Esophagus squamous epithelium (tissue), 5 donors: ENCODE results near the gene PFKFB3. TPM values are rescaled to one million over a fixed set of nuclear protein-coding genes. Genes with fewer than 3 reads are reported as not detected.

ENCODE experiments used
- DNase-seq: peaks from one replicate; lab custom pipeline; 2025; lab: John Stamatoyannopoulos, UW
- H3K27ac ChIP-seq, 4 donors: fragments of 200-600 bp; sonication (generic); one replicate each; pipeline ENCODE4 v1.5.1; 2016 to 2019; ENCODE audit warnings: mild to moderate bottlenecking in 1 of 4
- H3K27me3 ChIP-seq, 4 donors: fragments of 200-600 bp; sonication (generic); 1 replicate in 3 of 4; 2 replicates in 1 of 4; pipeline versions ENCODE4 v1.5.1 to v1.6.0; 2017 to 2021; ENCODE audit warnings: antibody characterized with exemption in 1 of 4
- H3K36me3 ChIP-seq, 3 donors: fragments of 200-600 bp; sonication (generic); one replicate each; pipeline ENCODE4 v1.5.1; 2016 to 2019
- H3K4me1 ChIP-seq, 3 donors: fragments of 200-600 bp; sonication (generic); one replicate each; pipeline ENCODE4 v1.5.1; 2017 to 2019
- H3K4me3 ChIP-seq, 4 donors: fragments of 200-600 bp; sonication (generic); 1 replicate in 3 of 4; 2 replicates in 1 of 4; pipeline ENCODE4 v1.5.1; 2016 to 2019; ENCODE audit warnings: mild to moderate bottlenecking in 2 of 4, moderate library complexity in 1 of 4
- H3K9me3 ChIP-seq, 3 donors: fragments of 200-600 bp; sonication (generic); one replicate each; pipeline ENCODE4 v1.5.1; 2016 to 2019
- POLR2A ChIP-seq, 4 donors: fragments of 450-650 bp; IDR thresholded peaks; one replicate each; pipeline ENCODE4 v1.6.1; 2017; ENCODE audit warnings: antibody characterized with exemption in 4 of 4, mild to moderate bottlenecking in 4 of 4, moderate library complexity in 3 of 4
- WGBS, 2 donors: methylation state at CpG; one replicate each; pipeline ENCODE4 v1.1.5; 2018; 5-methylcytosine and 5-hydroxymethylcytosine counted together
- intact Hi-C: fragments of 100-400 bp; cut with DNase I; formaldehyde crosslinking; loops from one replicate; pipeline ENCODE4 v1.15.0; 2022
- total RNA-seq, 4 donors: library from RNA; depleted of rRNA; stranded (reverse); fragments of >200 nt; gene quantifications; one replicate each; pipeline ENCODE4 v1.1.0, GENCODE V29; 2016
- TF ChIP-seq, protein P1 (sequence below), 6 experiments: fragments of 450-650 bp in 4 of 6; fragments of 200-600 bp in 2 of 6; sonication (generic) in 2 of 6; IDR thresholded peaks; one replicate each; pipeline ENCODE4 v1.5.1; 2016 to 2019; ENCODE audit warnings: antibody characterized with exemption in 6 of 6, mild to moderate bottlenecking in 4 of 6, moderate library complexity in 4 of 6
- donor health status: DM: yes; HTN: yes; CAD: no.

PFKFB3 gene
- total RNA-seq, 4 donors from 2014 or later: 17.1 to 37.8 (median 26.2) TPM

DNA sequence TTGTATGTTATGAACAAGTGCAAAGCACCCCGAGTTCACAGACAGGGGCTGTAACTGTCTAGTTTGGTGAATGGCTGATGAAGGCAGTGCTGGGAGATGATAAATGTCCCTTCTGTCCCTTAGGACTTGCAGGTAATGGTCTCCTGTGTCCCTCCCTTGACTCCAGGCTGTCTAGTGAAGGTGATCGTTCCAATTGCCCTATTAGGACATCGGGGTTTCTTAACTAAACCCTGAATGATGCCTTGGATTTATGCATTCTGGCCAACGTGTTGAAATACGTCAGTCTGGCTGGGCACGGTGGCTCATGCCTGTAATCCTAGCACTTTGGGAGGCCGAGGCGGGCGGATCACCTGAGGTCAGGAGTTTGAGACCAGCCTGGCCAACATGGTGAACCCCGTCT, 69.4 kb downstream of the PFKFB3 start:
- no peak for DNase-seq
- intact Hi-C loops: no loop called here
- WGBS, 2 donors: 84 to 93% methylated on average over 5 to 10 of the region's 10 CpGs
- Histone ChIP-seq H3K36me3 (no peaks in the 10 kb centered on the region), H3K4me1 (peaks cover 4 to 21% (median 10%) of the 10 kb centered on the region in 3 donors), H3K27me3 (no peaks in the 10 kb centered on the region), H3K27ac (no peak overlapping the region), H3K4me3 (no peak overlapping the region), H3K9me3 (no peaks in the 10 kb centered on the region)
- no peak for TF ChIP-seq POLR2A (IDR thresholded peaks at IDR 0.05)
- TF ChIP-seq, protein P1, sequence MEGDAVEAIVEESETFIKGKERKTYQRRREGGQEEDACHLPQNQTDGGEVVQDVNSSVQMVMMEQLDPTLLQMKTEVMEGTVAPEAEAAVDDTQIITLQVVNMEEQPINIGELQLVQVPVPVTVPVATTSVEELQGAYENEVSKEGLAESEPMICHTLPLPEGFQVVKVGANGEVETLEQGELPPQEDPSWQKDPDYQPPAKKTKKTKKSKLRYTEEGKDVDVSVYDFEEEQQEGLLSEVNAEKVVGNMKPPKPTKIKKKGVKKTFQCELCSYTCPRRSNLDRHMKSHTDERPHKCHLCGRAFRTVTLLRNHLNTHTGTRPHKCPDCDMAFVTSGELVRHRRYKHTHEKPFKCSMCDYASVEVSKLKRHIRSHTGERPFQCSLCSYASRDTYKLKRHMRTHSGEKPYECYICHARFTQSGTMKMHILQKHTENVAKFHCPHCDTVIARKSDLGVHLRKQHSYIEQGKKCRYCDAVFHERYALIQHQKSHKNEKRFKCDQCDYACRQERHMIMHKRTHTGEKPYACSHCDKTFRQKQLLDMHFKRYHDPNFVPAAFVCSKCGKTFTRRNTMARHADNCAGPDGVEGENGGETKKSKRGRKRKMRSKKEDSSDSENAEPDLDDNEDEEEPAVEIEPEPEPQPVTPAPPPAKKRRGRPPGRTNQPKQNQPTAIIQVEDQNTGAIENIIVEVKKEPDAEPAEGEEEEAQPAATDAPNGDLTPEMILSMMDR (IDR thresholded peaks at IDR 0.05): no peak

DNA sequence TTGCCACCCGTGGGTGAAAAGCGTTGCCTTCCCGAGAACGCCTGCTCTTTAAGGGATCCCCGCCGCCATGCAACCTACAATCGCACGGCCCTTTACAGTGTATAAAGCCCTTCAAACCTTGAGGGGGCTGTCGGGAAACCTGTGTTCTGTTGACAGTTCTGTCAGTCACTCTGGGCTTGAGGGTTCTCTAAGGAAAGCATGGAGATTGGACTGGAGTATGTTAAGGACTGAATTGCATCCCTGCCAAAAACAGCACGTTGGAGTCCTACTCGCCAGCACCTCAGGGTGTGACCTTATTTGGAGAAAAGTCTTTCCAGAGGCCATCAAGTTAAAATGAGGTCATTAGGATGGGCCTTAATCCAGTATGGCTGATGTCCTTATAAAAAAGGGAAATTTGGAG, 70.6 kb downstream of the PFKFB3 start:
- DNase-seq: no peak
- no peaks in the 10 kb centered on the region for H3K36me3 ChIP-seq
- TF ChIP-seq, protein P1 (IDR thresholded peaks at IDR 0.05): no peak
- TF ChIP-seq POLR2A (IDR thresholded peaks at IDR 0.05): no peak
- no peak overlapping the region for H3K4me3 ChIP-seq
- H3K27me3 ChIP-seq: no peaks in the 10 kb centered on the region
- no peaks in the 10 kb centered on the region for H3K9me3 ChIP-seq
- peaks cover 4 to 21% (median 10%) of the 10 kb centered on the region in 3 donors for H3K4me1 ChIP-seq
- intact Hi-C loops: no loop called here
- no peak overlapping the region for H3K27ac ChIP-seq
- whole genome bisulfite sequencing, 2 donors: 90 to 100% methylated on average over 4 to 11 of the region's 11 CpGs

DNA sequence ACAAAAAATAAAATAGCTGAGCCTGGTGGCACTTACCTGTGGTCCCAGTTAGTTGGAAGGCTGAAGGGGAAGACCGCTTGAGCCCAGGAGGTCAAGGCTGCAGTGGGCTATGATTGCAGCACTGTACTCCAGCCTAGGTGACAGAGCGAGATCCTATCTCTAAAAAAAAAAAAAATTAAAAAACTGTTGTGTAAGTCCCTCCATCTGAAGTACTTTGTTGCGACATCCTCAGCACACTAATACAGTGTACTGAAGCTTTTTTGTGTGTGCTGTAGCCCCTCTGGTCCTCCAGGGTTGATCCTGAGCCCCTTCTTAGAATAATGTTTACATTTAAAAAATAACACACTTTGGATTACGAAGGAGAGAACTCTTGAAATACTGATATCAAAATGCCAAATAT, 71.3 kb downstream of the PFKFB3 start:
- WGBS, 2 donors: 83 to 91% methylated on average over 4 of the region's 4 CpGs
- Histone ChIP-seq H3K4me3 (no peak overlapping the region), H3K27ac (no peak overlapping the region), H3K4me1 (peaks cover 4 to 21% (median 10%) of the 10 kb centered on the region in 3 donors), H3K9me3 (no peaks in the 10 kb centered on the region), H3K36me3 (no peaks in the 10 kb centered on the region), H3K27me3 (no peaks in the 10 kb centered on the region)
- intact Hi-C loops: no loop called here
- no peak for TF ChIP-seq POLR2A (IDR thresholded peaks at IDR 0.05)
- TF ChIP-seq, protein P1 (IDR thresholded peaks at IDR 0.05): no peak
- DNase-seq: no peak

DNA sequence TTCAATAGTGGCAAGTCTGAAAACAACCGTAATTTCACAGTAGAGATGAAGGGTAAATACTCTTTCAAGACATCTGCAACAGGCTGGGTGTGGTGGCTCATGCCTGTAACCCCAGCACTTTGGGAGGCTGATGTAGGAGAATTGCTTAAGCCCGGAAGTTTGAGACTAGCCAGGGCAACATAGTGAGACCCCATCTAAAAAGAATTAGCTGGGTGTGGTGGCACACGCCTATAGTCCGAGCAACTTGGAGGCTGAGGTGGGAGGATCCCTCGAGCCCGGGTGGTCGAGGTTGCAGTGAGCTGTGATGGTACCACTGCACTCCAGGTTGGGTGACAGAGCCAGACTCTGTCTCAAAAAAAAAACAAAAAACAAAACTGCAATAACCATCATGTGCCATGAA, 71.8 kb downstream of the PFKFB3 start:
- no peak overlapping the region for H3K4me3 ChIP-seq
- no peak for DNase-seq
- peaks cover 4 to 21% (median 10%) of the 10 kb centered on the region in 3 donors for H3K4me1 ChIP-seq

More for the DNA sequence above, 71.8 kb downstream of the PFKFB3 start:
- intact Hi-C loops: no loop called here
- Histone ChIP-seq H3K27me3 (no peaks in the 10 kb centered on the region), H3K36me3 (no peaks in the 10 kb centered on the region), H3K9me3 (no peaks in the 10 kb centered on the region), H3K27ac (peak overlapping the region; percentile 62 to 84 (median 80))
- no peak for TF ChIP-seq POLR2A (IDR thresholded peaks at IDR 0.05)
- TF ChIP-seq, protein P1 (IDR thresholded peaks at IDR 0.05): no peak
- 83 to 87% methylated on average over 7 of the region's 7 CpGs for WGBS, 2 donors
